ENCODE results near the gene EDARADD. TPM values are rescaled to one million over a fixed set of nuclear protein-coding genes. Genes with fewer than 3 reads are reported as not detected.

Gene EDARADD
- total and polyA plus RNA-seq, 10 donors = 0.22 to 7.4 (median 2.1) TPM

- no peaks in the 10 kb centered on the region for H3K36me3 ChIP-seq
- 69 to 85% (median 77%) methylated on average over 2 of the region's 2 CpGs for WGBS, 5 donors
- H3K9me3 ChIP-seq = peaks cover 0 to 16% (median 2%) of the 10 kb centered on the region in 8 donors
- no peaks in the 10 kb centered on the region for H3K4me1 ChIP-seq
- no peaks in the 10 kb centered on the region for H3K27me3 ChIP-seq (replicated peaks in 1 of 7)
- no peak overlapping the region for H3K27ac ChIP-seq
- no peak overlapping the region for H3K4me3 ChIP-seq
- TF ChIP-seq POLR2A (IDR thresholded peaks at IDR 0.05) (no peak), POLR2AphosphoS5 (IDR thresholded peaks at IDR 0.05) (no peak), CTCF (IDR thresholded peaks at IDR 0.05 in 8 of 11, conservative IDR thresholded peaks at IDR 0.05 in 3 of 11) (no peak)
- DNase-seq = no peak
- intact Hi-C loops (cut with DNase I; ENCODE audit: low total_unique reads) = no loop called here
Measured at GRCh38 chr1:236440373-236440772, 46.3 kb downstream of the EDARADD start.

GRCh38 chr1:236450779-236451178, 56.7 kb downstream of the EDARADD start:
- intact Hi-C loops (cut with DNase I; ENCODE audit: low total_unique reads) = no loop called here
- no peak for TF ChIP-seq CTCF (IDR thresholded peaks at IDR 0.05 in 8 of 11, conservative IDR thresholded peaks at IDR 0.05 in 3 of 11)
- no peak for TF ChIP-seq POLR2AphosphoS5 (IDR thresholded peaks at IDR 0.05)
- TF ChIP-seq POLR2A (IDR thresholded peaks at IDR 0.05) = no peak
- Histone ChIP-seq H3K27me3 (replicated peaks in 1 of 7) (no peaks in the 10 kb centered on the region), H3K4me3 (no peak overlapping the region), H3K9me3 (no peaks in the 10 kb centered on the region), H3K36me3 (no peaks in the 10 kb centered on the region), H3K27ac (no peak overlapping the region), H3K4me1 (no peaks in the 10 kb centered on the region)
- 91 to 98% (median 94%) methylated on average over 5 of the region's 5 CpGs for WGBS, 5 donors
- no peak for DNase-seq

- peak in 9 of 11 experiments; percentile 17 to 67 (median 50) for TF ChIP-seq CTCF (IDR thresholded peaks at IDR 0.05 in 8 of 11, conservative IDR thresholded peaks at IDR 0.05 in 3 of 11)
- no peak for TF ChIP-seq POLR2A (IDR thresholded peaks at IDR 0.05)
- TF ChIP-seq POLR2AphosphoS5 (IDR thresholded peaks at IDR 0.05) = no peak
- no peak overlapping the region for H3K27ac ChIP-seq
- H3K27me3 ChIP-seq (replicated peaks in 1 of 7) = no peaks in the 10 kb centered on the region
- H3K4me3 ChIP-seq = no peak overlapping the region
- no peaks in the 10 kb centered on the region for H3K9me3 ChIP-seq
- DNase-seq = no peak
- intact Hi-C loops (cut with DNase I; ENCODE audit: low total_unique reads) = no loop called here
- H3K36me3 ChIP-seq = no peaks in the 10 kb centered on the region
- 67 to 81% (median 73%) methylated on average over 6 of the region's 6 CpGs for WGBS, 5 donors
- no peaks in the 10 kb centered on the region for H3K4me1 ChIP-seq
Measured at GRCh38 chr1:236451796-236452373, 57.8 kb downstream of the EDARADD start.

GRCh38 chr1:236455243-236455642, 61.2 kb downstream of the EDARADD start:
- no peaks in the 10 kb centered on the region for H3K36me3 ChIP-seq
- H3K27ac ChIP-seq = no peak overlapping the region
- H3K9me3 ChIP-seq = no peaks in the 10 kb centered on the region
- DNase-seq = no peak
- peaks cover 0 to under 1% (median 0%) of the 10 kb centered on the region in 7 donors for H3K27me3 ChIP-seq (replicated peaks in 1 of 7)
- intact Hi-C loops (cut with DNase I; ENCODE audit: low total_unique reads) = no loop called here
- no peak overlapping the region for H3K4me3 ChIP-seq
- 77 to 81% (median 79%) methylated on average over 4 of the region's 4 CpGs for WGBS, 5 donors
- no peak for TF ChIP-seq CTCF (IDR thresholded peaks at IDR 0.05 in 8 of 11, conservative IDR thresholded peaks at IDR 0.05 in 3 of 11)
- TF ChIP-seq POLR2A (IDR thresholded peaks at IDR 0.05) = no peak
- TF ChIP-seq POLR2AphosphoS5 (IDR thresholded peaks at IDR 0.05) = no peak
- no peaks in the 10 kb centered on the region for H3K4me1 ChIP-seq

Data from spleen (tissue), 11 donors.